HFF-Myc (cell line): ENCODE data around the gene ZDHHC7.

Source experiments
- DNase-seq: peaks from one replicate; pipeline ENCODE4 v3.0.0-alpha.2; 2011; ENCODE audit warnings: low read depth; ENCODE audit errors: extremely low read depth
- H3K4me3 ChIP-seq: replicated peaks from 2 replicates; pipeline ENCODE4 v1.5.1; 2011; ENCODE audit warnings: low read depth, mild to moderate bottlenecking, control low read depth, low read length
- CTCF ChIP-seq: IDR thresholded peaks from 2 replicates; pipeline ENCODE4 v1.5.1; 2012; ENCODE audit warnings: mild to moderate bottlenecking, low read depth, low read length, control low read depth; ENCODE audit errors: missing control alignments

ZDHHC7 gene

GRCh38 chr16:85027958-85028684 is 16.8 kb upstream of the ZDHHC7 start:
- DNase-seq, result no peak
- no peak for TF ChIP-seq CTCF
- H3K4me3 ChIP-seq, result peak overlapping the region; percentile 58

- H3K4me3 ChIP-seq, result peak within 1 kb of the TSS; percentile 58
- TF ChIP-seq CTCF, result peak; percentile 11
- no peak for DNase-seq
Observed at GRCh38 chr16:85027349-85027957, 16.1 kb upstream of the ZDHHC7 start, which contains the start of gene KIAA0513. TSS of gene KIAA0513 (plus strand) at chr16:85027795. CDS start at chr16:85067072, 39,277 bp downstream.

- peak overlapping the region; percentile 58 for H3K4me3 ChIP-seq
- no peak for TF ChIP-seq CTCF
- DNase-seq, result no peak
Observed at GRCh38 chr16:85026703-85027102, 15.4 kb upstream of the ZDHHC7 start.

GRCh38 chr16:85025781-85026653 is 14.7 kb upstream of the ZDHHC7 start:
- DNase-seq, result no peak

GRCh38 chr16:85019659-85020245 is 8.4 kb upstream of the ZDHHC7 start:
- no peak overlapping the region for H3K4me3 ChIP-seq
- DNase-seq, result no peak
- no peak for TF ChIP-seq CTCF

More at GRCh38 chr16:85025781-85026653, 14.7 kb upstream of the ZDHHC7 start:
- TF ChIP-seq CTCF, result no peak
- no peak overlapping the region for H3K4me3 ChIP-seq

GRCh38 chr16:85018529-85019236 is 7.3 kb upstream of the ZDHHC7 start:
- H3K4me3 ChIP-seq, result no peak overlapping the region
- no peak for DNase-seq
- no peak for TF ChIP-seq CTCF
